Uterus (tissue), 4 donors: ENCODE measurements around the gene NDUFS7. TPM values are rescaled to one million over a fixed set of nuclear protein-coding genes. Genes with fewer than 3 reads are reported as not detected.

Experiments used
- DNase-seq, 2 donors: peaks; one replicate each; pipeline ENCODE4 v3.0.0-alpha.2; 2019 to 2020
- H3K27ac ChIP-seq, 2 donors: fragments of 200-600 bp; sonication (generic); 1 replicate in 1 of 2; 2 replicates in 1 of 2; pipeline ENCODE4 v1.5.1; 2016 to 2018
- H3K27me3 ChIP-seq, 2 donors: fragments of 200-600 bp; sonication (generic); one replicate each; pipeline ENCODE4 v1.5.1; 2018 to 2019; ENCODE audit warnings: control low read depth in 1 of 2
- H3K36me3 ChIP-seq, 2 donors: fragments of 200-600 bp; sonication (generic); one replicate each; pipeline ENCODE4 v1.5.1; 2019; ENCODE audit warnings: control low read depth in 1 of 2
- H3K4me1 ChIP-seq, 2 donors: fragments of 200-600 bp; sonication (generic); one replicate each; pipeline ENCODE4 v1.5.1; 2018 to 2019; ENCODE audit warnings: control low read depth in 1 of 2
- H3K4me3 ChIP-seq, 2 donors: fragments of 200-600 bp; sonication (generic); 1 replicate in 1 of 2; 2 replicates in 1 of 2; pipeline ENCODE4 v1.5.1; 2018 to 2019; ENCODE audit warnings: mild to moderate bottlenecking in 1 of 2
- H3K9me3 ChIP-seq, 2 donors: fragments of 200-600 bp; sonication (generic); one replicate each; pipeline ENCODE4 v1.5.1; 2019; ENCODE audit warnings: control low read depth in 1 of 2
- POLR2A ChIP-seq, 2 donors: fragments of 450-650 bp; IDR thresholded peaks; one replicate each; pipeline ENCODE4 v1.6.1; 2016; ENCODE audit warnings: antibody characterized with exemption in 2 of 2, mild to moderate bottlenecking in 1 of 2, moderate library complexity in 1 of 2
- intact Hi-C: fragments of 100-400 bp; cut with DNase I; formaldehyde crosslinking; loops from one replicate; pipeline ENCODE4 v1.15.1; 2023; ENCODE audit warnings: low total_unique reads
- total RNA-seq, 4 donors: library from RNA; depleted of rRNA in 3 of 4; stranded (reverse); fragments of >200 nt in 3 of 4; gene quantifications; one replicate each; pipeline versions ENCODE4 v1.1.0 to v1.2.4, GENCODE V29; 2014 to 2023
- TF ChIP-seq, protein P1 (sequence below), 4 experiments: fragments of 200-600 bp in 2 of 4; fragments of 450-650 bp in 2 of 4; sonication (generic) in 2 of 4; IDR thresholded peaks; one replicate each; pipeline ENCODE4 v1.5.1; 2016 to 2019; ENCODE audit warnings: antibody characterized with exemption in 4 of 4, mild to moderate bottlenecking in 2 of 4, moderate library complexity in 1 of 4
- donor health status: DM: yes; HTN: yes; CAD: no.

The NDUFS7 gene
- total RNA-seq, 4 donors from 2014 or later: 39.2 to 65.5 (median 42.1) TPM

DNA sequence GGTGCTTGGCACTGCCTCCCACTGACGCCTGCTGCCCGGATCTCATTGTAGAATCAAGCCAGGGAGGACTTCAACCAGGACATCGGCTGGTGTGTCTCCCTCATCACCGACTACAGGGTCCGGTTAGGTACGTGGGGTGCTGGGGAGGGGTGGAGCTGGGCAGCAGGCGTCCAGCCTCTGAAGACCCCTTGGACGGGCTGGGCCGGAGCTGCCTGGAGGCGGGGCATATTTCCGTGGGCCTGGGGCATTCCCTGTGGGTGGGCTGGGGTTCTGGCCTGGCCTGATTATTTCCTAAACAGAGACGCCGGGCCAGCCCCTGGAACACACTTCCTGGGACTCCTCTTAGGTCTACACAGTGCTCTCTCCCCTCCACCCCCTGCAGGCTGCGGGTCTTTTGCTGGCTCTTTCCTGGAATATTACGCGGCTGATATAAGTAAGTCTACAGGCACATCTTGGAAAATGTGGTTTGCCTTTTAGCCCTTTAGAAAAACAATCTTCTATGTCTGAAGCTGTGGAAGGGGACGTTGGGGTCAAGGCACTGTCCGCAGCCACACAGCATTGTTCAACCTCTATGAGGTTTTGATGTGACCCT lies 14.4 kb upstream of the NDUFS7 start:
- no peak for DNase-seq
- TF ChIP-seq, protein P1, sequence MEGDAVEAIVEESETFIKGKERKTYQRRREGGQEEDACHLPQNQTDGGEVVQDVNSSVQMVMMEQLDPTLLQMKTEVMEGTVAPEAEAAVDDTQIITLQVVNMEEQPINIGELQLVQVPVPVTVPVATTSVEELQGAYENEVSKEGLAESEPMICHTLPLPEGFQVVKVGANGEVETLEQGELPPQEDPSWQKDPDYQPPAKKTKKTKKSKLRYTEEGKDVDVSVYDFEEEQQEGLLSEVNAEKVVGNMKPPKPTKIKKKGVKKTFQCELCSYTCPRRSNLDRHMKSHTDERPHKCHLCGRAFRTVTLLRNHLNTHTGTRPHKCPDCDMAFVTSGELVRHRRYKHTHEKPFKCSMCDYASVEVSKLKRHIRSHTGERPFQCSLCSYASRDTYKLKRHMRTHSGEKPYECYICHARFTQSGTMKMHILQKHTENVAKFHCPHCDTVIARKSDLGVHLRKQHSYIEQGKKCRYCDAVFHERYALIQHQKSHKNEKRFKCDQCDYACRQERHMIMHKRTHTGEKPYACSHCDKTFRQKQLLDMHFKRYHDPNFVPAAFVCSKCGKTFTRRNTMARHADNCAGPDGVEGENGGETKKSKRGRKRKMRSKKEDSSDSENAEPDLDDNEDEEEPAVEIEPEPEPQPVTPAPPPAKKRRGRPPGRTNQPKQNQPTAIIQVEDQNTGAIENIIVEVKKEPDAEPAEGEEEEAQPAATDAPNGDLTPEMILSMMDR (IDR thresholded peaks at IDR 0.05): no peak
- TF ChIP-seq POLR2A (IDR thresholded peaks at IDR 0.05): no peak
- Histone ChIP-seq H3K9me3 (no peaks in the 10 kb centered on the region), H3K27ac (no peak overlapping the region), H3K4me1 (no peaks in the 10 kb centered on the region), H3K36me3 (no peaks in the 10 kb centered on the region), H3K27me3 (no peaks in the 10 kb centered on the region), H3K4me3 (no peak overlapping the region)
- intact Hi-C loops: no loop called here

DNA sequence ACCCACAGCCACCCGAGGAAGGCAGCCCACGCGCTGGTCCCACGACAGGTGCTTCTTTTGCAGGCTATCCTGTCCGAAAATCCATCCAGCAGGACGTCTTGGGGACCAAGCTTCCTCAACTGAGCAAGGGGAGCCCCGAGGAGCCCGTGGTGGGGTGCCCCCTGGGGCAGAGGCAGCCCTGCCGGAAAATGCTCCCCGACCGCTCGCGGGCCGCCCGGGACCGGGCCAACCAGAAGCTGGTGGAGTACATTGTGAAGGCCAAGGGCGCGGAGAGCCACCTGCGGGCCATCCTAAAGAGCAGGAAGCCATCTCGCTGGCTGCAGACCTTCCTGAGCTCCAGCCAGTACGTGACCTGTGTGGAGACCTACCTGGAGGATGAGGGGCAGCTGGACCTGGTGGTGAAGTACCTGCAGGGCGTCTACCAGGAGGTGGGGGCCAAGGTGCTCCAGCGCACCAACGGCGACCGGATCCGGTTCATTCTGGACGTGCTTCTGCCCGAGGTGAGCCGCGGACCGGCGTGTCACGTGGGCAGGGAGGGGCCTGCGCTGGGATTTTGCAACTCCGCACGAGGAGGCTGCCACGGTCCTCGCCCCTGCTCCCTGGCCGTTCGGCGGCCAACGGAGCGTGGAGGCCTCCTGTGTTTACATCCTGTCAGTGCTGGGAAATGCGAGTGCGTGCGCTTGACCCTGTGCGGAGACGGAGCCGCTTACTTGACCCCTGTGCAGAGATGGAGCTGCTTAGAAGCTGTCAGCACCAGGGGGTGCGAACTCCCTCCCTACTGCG lies 12.9 kb upstream of the NDUFS7 start:
- Histone ChIP-seq H3K9me3 (no peaks in the 10 kb centered on the region), H3K4me1 (no peaks in the 10 kb centered on the region), H3K36me3 (no peaks in the 10 kb centered on the region), H3K27me3 (no peaks in the 10 kb centered on the region), H3K4me3 (no peak overlapping the region), H3K27ac (no peak overlapping the region)
- TF ChIP-seq, protein P1 (IDR thresholded peaks at IDR 0.05): no peak
- TF ChIP-seq POLR2A (IDR thresholded peaks at IDR 0.05): no peak
- no peak for DNase-seq
- intact Hi-C loops: no loop called here

DNA sequence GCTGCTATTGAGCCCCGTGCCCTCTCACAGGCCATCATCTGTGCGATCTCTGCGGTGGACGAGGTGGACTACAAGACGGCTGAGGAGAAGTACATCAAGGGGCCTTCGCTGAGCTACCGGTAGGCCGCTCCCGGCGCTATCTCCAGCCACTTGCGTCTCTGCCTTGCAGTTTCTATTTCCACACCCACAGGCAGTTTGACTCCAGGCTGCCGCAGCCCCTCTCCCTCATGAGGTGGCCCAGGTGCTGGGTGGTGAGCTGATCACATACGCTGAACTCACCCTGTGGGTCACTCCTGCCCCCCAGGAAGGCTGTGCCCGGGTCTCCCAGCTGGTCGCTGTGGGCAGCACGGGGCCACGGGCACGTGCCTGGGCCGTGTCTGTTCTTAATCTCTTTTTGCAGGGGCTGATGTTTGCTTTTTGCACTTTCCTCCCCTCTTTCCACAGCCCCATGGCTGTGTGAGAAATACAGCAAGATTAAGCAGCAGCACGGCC lies 10.6 kb upstream of the NDUFS7 start:
- H3K36me3 ChIP-seq: no peaks in the 10 kb centered on the region
- H3K4me1 ChIP-seq: no peaks in the 10 kb centered on the region
- DNase-seq: no peak
- H3K4me3 ChIP-seq: no peak overlapping the region
- H3K27ac ChIP-seq: no peak overlapping the region
- no peaks in the 10 kb centered on the region for H3K9me3 ChIP-seq
- intact Hi-C loops: no loop called here
- TF ChIP-seq POLR2A (IDR thresholded peaks at IDR 0.05): no peak
- TF ChIP-seq, protein P1 (IDR thresholded peaks at IDR 0.05): no peak
- H3K27me3 ChIP-seq: no peaks in the 10 kb centered on the region

DNA sequence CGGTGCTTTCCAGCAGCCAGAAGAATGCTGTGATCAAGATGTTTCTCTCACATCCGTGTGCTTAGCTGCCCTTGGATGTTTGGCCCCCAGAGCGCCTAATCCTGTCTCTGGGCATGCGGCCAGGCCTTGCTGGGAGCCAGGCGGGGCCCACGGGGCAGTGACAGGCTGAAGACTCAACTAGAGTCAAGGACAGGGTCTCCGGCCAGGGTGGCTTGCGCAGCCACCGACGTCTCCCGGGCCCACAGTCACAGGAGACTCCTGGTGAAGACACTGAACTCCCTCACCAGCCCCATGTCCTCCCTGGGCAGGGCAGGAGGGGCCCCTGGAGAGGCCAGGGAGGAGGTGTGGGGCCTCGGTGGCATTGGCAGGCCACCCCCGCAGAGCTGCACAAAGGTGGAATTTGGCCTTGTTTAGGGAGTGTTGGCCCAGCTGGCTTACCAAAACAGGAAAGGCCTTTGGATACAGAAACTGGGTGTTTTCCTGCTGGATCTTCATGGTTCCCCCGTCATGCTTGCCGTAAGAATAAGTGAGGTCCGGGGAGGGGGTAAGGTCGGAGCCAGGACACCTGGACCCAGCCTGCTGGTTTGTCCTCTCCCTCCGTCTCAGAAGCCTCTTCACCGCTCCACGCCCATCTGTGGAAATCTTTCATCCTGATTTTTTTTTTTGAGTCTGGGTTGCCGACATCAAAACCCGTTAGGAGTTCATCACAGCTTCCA lies 10.0 kb upstream of the NDUFS7 start:
- no peaks in the 10 kb centered on the region for H3K27me3 ChIP-seq
- TF ChIP-seq, protein P1 (IDR thresholded peaks at IDR 0.05): no peak
- no peak for TF ChIP-seq POLR2A (IDR thresholded peaks at IDR 0.05)
- peak overlapping the region; percentile 12 to 23 for H3K27ac ChIP-seq
- no peak for DNase-seq
- H3K4me1 ChIP-seq: no peaks in the 10 kb centered on the region
- no peaks in the 10 kb centered on the region for H3K36me3 ChIP-seq
- intact Hi-C loops: no loop called here
- no peak overlapping the region for H3K4me3 ChIP-seq
- no peaks in the 10 kb centered on the region for H3K9me3 ChIP-seq

DNA sequence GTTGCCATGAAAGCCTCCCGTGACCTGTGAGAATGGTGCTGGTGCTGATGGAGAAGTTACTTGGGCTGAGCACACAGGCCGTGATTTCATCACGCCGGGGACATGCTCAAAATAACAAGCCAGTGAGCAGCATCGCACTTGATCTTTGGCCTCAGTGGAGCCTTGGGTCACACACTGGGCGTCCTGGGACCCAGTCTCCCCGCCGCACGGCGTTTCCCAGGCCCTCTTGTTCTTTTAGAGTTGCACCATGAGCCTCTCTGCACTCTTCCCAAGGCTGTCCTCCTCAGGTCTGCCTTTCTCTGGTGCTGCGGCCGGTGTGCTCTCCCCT lies 9.5 kb upstream of the NDUFS7 start:
- intact Hi-C loops: no loop called here
- no peaks in the 10 kb centered on the region for H3K36me3 ChIP-seq

More for the DNA sequence above, 9.5 kb upstream of the NDUFS7 start:
- Histone ChIP-seq H3K27me3 (no peaks in the 10 kb centered on the region), H3K4me1 (no peaks in the 10 kb centered on the region), H3K4me3 (no peak overlapping the region), H3K27ac (peak overlapping the region in 1 of 2 donors; percentile 12), H3K9me3 (no peaks in the 10 kb centered on the region)
- no peak for TF ChIP-seq POLR2A (IDR thresholded peaks at IDR 0.05)
- TF ChIP-seq, protein P1 (IDR thresholded peaks at IDR 0.05): no peak
- no peak for DNase-seq
